HepG2 (cell line): ENCODE data around the gene IFIT1. TPM values are rescaled to one million over a fixed set of nuclear protein-coding genes. Genes with fewer than 3 reads are reported as not detected.

Source experiments
- ASH2L ChIP-seq: fragments of 300-600, 200-600 bp; sonication (generic); IDR thresholded peaks from 2 replicates; pipeline ENCODE4 v1.7.0; 2017; ENCODE audit warnings: low read depth, mild to moderate bottlenecking, moderate library complexity, mixed read lengths, low read length; ENCODE audit not compliant: insufficient read length
- CC2D1A ChIP-seq: sonication (generic); formaldehyde crosslinking; IDR thresholded peaks from 2 replicates; pipeline ENCODE4 v1.8.1; 2023; ENCODE audit warnings: mild to moderate bottlenecking, missing genetic modification reagents
- ESRRA ChIP-seq: sonication (generic); formaldehyde crosslinking; IDR thresholded peaks from 2 replicates; pipeline ENCODE4 v1.5.1; 2020; ENCODE audit warnings: mild to moderate bottlenecking, low read depth, missing genetic modification reagents
- GFI1 ChIP-seq: sonication (generic); formaldehyde crosslinking; IDR thresholded peaks from 2 replicates; pipeline ENCODE4 v1.5.0; 2020; ENCODE audit warnings: missing genetic modification reagents, mild to moderate bottlenecking, borderline replicate concordance
- JARID2 ChIP-seq: sonication (generic); formaldehyde crosslinking; IDR thresholded peaks from 2 replicates; pipeline ENCODE4 v1.8.1; 2023; ENCODE audit warnings: missing genetic modification reagents, inconsistent platforms; ENCODE audit not compliant: insufficient replicate concordance
- MIER2 ChIP-seq: IDR thresholded peaks from 2 replicates; pipeline ENCODE4 v1.6.1; 2016; ENCODE audit warnings: missing biosample characterization, missing genetic modification reagents
- NCOR1 ChIP-seq: fragments of 200-600 bp; sonication (generic); IDR thresholded peaks from 2 replicates; pipeline ENCODE4 v1.7.0; 2017; ENCODE audit warnings: antibody characterized with exemption, low read length, borderline replicate concordance
- RORA ChIP-seq: sonication (generic); formaldehyde crosslinking; IDR thresholded peaks from 2 replicates; pipeline ENCODE4 v1.5.0; 2020; ENCODE audit warnings: mild to moderate bottlenecking, missing genetic modification reagents, moderate library complexity
- SP5 ChIP-seq: IDR thresholded peaks from 2 replicates; pipeline ENCODE4 v1.6.1; 2016; ENCODE audit warnings: low read depth, borderline replicate concordance
- TAF1 ChIP-seq: sonication (generic); formaldehyde crosslinking; IDR thresholded peaks from 2 replicates; pipeline ENCODE4 v1.4.0; 2020; ENCODE audit warnings: missing genetic modification reagents
- TSC22D2 ChIP-seq: sonication (generic); formaldehyde crosslinking; IDR thresholded peaks from 2 replicates; pipeline ENCODE4 v1.5.1; 2020; ENCODE audit warnings: missing genetic modification reagents, mild to moderate bottlenecking, borderline replicate concordance
- U2AF2 ChIP-seq: fragments of 200-400 bp; formaldehyde crosslinking; IDR thresholded peaks from 2 replicates; pipeline ENCODE4 v1.6.1; 2017; ENCODE audit warnings: low read depth, mild to moderate bottlenecking, low read length
- ZMYM4 ChIP-seq: sonication (generic); formaldehyde crosslinking; IDR thresholded peaks from 2 replicates; pipeline ENCODE4 v1.8.1; 2023; ENCODE audit warnings: mild to moderate bottlenecking, missing genetic modification reagents
- ZNF10 ChIP-seq: sonication (generic); formaldehyde crosslinking; IDR thresholded peaks from 2 replicates; pipeline ENCODE4 v1.4.0; 2020; ENCODE audit warnings: mild to moderate bottlenecking, low read depth, missing genetic modification reagents, borderline replicate concordance
- ZNF224 ChIP-seq: sonication (generic); formaldehyde crosslinking; IDR thresholded peaks from 2 replicates; pipeline ENCODE4 v1.5.0; 2020; ENCODE audit warnings: mild to moderate bottlenecking, missing genetic modification reagents
- ZNF7 ChIP-seq: IDR thresholded peaks from 2 replicates; pipeline ENCODE4 v1.6.1; 2016; ENCODE audit warnings: missing biosample characterization, missing genetic modification reagents
- polyA plus RNA-seq, 8 experiments: library from polyadenylated mRNA; depleted of rRNA in 3 of 8; stranded (reverse) in 7 of 8; unstranded in 1 of 8; fragments of >200 nt; fragmentation: Illumina TruSeq in 4 of 8; extraction: Trizol in 4 of 8; gene quantifications; 2 replicates each; pipeline versions ENCODE4 v1.2.1 to v1.2.3, GENCODE V29; 2011 to 2016; ENCODE audit warnings: low read depth in 4 of 8, missing spikeins in 1 of 8, mixed read lengths in 1 of 8; ENCODE audit not compliant: insufficient read depth in 1 of 8
- total RNA-seq, 5 experiments: library from RNA; depleted of rRNA; stranded (reverse); fragments of >200 nt; fragmentation: Illumina TruSeq; extraction: Trizol; gene quantifications; 2 replicates each; pipeline ENCODE4 v1.2.3, GENCODE V29; 2016; ENCODE audit warnings: low read depth in 1 of 5
- TF ChIP-seq, protein P1 (sequence below): sonication (generic); formaldehyde crosslinking; IDR thresholded peaks from 2 replicates; pipeline ENCODE4 v1.8.0; 2022; ENCODE audit warnings: low read depth, missing genetic modification reagents
- TF ChIP-seq, protein P2 (sequence below): sonication (generic); formaldehyde crosslinking; IDR thresholded peaks from 2 replicates; pipeline ENCODE4 v1.9.0; 2021; ENCODE audit warnings: missing genetic modification reagents, borderline replicate concordance
- TF ChIP-seq, protein P3 (sequence below): sonication (generic); formaldehyde crosslinking; IDR thresholded peaks from 2 replicates; pipeline ENCODE4 v1.4.0; 2020; ENCODE audit warnings: missing genetic modification reagents
- TF ChIP-seq, protein P4 (sequence below): sonication (generic); formaldehyde crosslinking; IDR thresholded peaks from 2 replicates; pipeline ENCODE4 v1.4.0; 2020; ENCODE audit warnings: missing genetic modification reagents, borderline replicate concordance

IFIT1 gene
- total and polyA plus RNA-seq, 2 of the 13 experiments (the other 11 are each of a cell fraction or from before 2014, with no cell fraction given): 1.5 to 5.5 TPM

DNA sequence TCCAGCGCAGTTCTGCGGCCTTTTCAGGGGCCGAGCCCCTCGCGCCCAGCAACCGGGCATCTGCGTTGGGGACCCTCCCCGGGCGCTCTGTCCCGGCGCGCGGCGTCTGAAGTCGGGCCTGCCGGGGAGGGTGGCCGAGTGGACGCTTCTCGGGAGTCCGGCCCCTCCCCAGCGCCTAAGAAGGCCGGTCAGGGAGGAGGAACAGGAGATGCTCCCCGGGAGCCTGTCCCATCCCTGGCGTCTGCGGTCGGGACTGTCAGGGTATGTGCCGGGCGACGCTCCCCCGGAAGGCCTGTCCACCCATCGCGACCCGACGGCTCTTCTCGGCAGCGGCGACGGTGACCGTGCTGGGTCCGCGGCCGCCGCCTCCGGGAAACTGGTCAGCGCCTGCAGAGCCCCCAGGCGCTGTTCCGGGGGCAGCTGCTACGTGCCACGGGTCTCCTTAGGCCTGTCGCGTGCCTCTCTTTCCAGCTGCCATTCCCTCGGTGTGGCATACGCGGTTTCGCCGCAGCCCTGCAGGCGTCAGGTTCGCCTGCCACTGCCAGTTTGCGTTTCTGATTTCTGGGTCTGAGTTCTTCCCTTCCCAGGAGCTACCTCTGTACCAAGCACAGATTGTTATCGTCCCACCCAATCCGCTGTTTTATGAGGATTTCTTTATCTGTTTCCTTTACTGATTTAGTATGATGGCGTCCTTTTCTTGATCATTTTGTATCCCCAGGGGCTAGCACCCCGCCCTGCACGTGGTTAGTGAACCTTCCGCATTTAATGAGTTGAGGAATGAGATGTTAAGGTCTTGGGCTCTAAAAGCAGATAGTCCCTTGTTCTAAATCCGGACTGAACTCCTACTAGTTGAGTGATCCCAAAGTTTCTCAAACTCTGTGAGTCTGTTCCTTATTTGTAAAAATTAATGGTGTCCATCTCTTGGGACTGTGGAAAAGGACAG lies 22.7 kb downstream of the IFIT1 start (continued):
- TF ChIP-seq U2AF2 (no peak), CC2D1A (CRISPR knock-in tag) (no peak), MIER2 (CRISPR knock-in tag) (no peak), SP5 (no peak), ZNF224 (CRISPR knock-in tag) (0 out of 2 replicates have a peak, but pooled peaks have one; percentile 57), RORA (CRISPR knock-in tag) (no peak), TAF1 (no peak), JARID2 (no peak), ESRRA (CRISPR knock-in tag) (no peak), ASH2L (no peak), NCOR1 (no peak), GFI1 (CRISPR knock-in tag) (no peak), TSC22D2 (no peak), ZNF7 (no peak), ZNF10 (no peak), ZMYM4 (peak; percentile 37; the same call in 1 of the 2 replicates)
- TF ChIP-seq, protein P1, sequence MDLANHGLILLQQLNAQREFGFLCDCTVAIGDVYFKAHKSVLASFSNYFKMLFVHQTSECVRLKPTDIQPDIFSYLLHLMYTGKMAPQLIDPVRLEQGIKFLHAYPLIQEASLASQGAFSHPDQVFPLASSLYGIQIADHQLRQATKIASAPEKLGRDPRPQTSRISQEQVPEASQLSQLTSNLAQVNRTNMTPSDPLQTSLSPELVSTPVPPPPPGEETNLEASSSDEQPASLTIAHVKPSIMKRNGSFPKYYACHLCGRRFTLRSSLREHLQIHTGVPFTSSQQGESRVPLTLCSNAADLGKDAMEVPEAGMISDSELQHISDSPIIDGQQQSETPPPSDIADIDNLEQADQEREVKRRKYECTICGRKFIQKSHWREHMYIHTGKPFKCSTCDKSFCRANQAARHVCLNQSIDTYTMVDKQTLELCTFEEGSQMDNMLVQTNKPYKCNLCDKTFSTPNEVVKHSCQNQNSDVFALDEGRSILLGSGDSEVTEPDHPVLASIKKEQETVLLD (CRISPR knock-in tag): no peak
- TF ChIP-seq, protein P2, sequence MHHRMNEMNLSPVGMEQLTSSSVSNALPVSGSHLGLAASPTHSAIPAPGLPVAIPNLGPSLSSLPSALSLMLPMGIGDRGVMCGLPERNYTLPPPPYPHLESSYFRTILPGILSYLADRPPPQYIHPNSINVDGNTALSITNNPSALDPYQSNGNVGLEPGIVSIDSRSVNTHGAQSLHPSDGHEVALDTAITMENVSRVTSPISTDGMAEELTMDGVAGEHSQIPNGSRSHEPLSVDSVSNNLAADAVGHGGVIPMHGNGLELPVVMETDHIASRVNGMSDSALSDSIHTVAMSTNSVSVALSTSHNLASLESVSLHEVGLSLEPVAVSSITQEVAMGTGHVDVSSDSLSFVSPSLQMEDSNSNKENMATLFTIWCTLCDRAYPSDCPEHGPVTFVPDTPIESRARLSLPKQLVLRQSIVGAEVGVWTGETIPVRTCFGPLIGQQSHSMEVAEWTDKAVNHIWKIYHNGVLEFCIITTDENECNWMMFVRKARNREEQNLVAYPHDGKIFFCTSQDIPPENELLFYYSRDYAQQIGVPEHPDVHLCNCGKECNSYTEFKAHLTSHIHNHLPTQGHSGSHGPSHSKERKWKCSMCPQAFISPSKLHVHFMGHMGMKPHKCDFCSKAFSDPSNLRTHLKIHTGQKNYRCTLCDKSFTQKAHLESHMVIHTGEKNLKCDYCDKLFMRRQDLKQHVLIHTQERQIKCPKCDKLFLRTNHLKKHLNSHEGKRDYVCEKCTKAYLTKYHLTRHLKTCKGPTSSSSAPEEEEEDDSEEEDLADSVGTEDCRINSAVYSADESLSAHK (CRISPR knock-in tag): no peak
- TF ChIP-seq, protein P3, sequence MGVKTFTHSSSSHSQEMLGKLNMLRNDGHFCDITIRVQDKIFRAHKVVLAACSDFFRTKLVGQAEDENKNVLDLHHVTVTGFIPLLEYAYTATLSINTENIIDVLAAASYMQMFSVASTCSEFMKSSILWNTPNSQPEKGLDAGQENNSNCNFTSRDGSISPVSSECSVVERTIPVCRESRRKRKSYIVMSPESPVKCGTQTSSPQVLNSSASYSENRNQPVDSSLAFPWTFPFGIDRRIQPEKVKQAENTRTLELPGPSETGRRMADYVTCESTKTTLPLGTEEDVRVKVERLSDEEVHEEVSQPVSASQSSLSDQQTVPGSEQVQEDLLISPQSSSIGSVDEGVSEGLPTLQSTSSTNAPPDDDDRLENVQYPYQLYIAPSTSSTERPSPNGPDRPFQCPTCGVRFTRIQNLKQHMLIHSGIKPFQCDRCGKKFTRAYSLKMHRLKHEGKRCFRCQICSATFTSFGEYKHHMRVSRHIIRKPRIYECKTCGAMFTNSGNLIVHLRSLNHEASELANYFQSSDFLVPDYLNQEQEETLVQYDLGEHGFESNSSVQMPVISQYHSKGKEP: no peak
- TF ChIP-seq, protein P4, sequence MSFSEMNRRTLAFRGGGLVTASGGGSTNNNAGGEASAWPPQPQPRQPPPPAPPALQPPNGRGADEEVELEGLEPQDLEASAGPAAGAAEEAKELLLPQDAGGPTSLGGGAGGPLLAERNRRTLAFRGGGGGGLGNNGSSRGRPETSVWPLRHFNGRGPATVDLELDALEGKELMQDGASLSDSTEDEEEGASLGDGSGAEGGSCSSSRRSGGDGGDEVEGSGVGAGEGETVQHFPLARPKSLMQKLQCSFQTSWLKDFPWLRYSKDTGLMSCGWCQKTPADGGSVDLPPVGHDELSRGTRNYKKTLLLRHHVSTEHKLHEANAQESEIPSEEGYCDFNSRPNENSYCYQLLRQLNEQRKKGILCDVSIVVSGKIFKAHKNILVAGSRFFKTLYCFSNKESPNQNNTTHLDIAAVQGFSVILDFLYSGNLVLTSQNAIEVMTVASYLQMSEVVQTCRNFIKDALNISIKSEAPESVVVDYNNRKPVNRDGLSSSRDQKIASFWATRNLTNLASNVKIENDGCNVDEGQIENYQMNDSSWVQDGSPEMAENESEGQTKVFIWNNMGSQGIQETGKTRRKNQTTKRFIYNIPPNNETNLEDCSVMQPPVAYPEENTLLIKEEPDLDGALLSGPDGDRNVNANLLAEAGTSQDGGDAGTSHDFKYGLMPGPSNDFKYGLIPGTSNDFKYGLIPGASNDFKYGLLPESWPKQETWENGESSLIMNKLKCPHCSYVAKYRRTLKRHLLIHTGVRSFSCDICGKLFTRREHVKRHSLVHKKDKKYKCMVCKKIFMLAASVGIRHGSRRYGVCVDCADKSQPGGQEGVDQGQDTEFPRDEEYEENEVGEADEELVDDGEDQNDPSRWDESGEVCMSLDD (CRISPR knock-in tag): no peak
